Measurements from ENCODE around the gene DUXA. TPM values are rescaled to one million over a fixed set of nuclear protein-coding genes. Genes with fewer than 3 reads are reported as not detected.
"Not testable (repeated sequence)": the region's sequence is repeated elsewhere in the genome, so short reads cannot be mapped to it uniquely, and the experiment has no call there.

Gene DUXA
- polyA plus RNA-seq, 3 donors, result not detected

GRCh38 chr19:57210381-57210780 is 43.1 kb upstream of the DUXA start:
- peaks cover 62 to 90% of the 10 kb centered on the region in 2 donors for H3K36me3 ChIP-seq (replicated peaks in 1 of 2; ENCODE audit: control insufficient read depth in 1 of 2, insufficient read depth in 2 of 2, low read length in 2 of 2)
- peaks cover 51 to 55% of the 10 kb centered on the region in 2 donors for H3K9me3 ChIP-seq (replicated peaks in 1 of 2; ENCODE audit: control insufficient read depth in 1 of 2, insufficient read depth in 1 of 2, low read length in 2 of 2)
- Mint-ChIP-seq H3K36me3 (peaks cover 69 to 88% of the 10 kb centered on the region in 2 donors), H3K27me3 (ENCODE audit: low read depth in 3 of 3) (peaks cover 0 to 1% (median 0%) of the 10 kb centered on the region in 3 donors), H3K4me1 (no peaks in the 10 kb centered on the region), H3K4me3 (no peak overlapping the region), H3K9me3 (peaks cover 28 to 72% (median 49%) of the 10 kb centered on the region in 7 donors), H3K27ac (no peak overlapping the region)
- no peak overlapping the region for H3K27ac ChIP-seq (ENCODE audit: low read depth in 1 of 2, low read length in 2 of 2)
- no peaks in the 10 kb centered on the region for H3K79me2 ChIP-seq (ENCODE audit: insufficient read depth, low read length)
- intact Hi-C loops (cut with micrococcal nuclease), result no loop called here
- no peaks in the 10 kb centered on the region for H4K20me1 ChIP-seq (ENCODE audit: insufficient read depth, low read length)
- H3K4me1 ChIP-seq (ENCODE audit: control insufficient read depth in 1 of 2, insufficient read depth in 2 of 2, low read length in 2 of 2), result no peaks in the 10 kb centered on the region
- no peak for TF ChIP-seq CTCF (IDR thresholded peaks at IDR 0.05)
- no peak overlapping the region for H3K4me3 ChIP-seq (replicated peaks in 1 of 3; ENCODE audit: low read depth in 2 of 3, low read length in 3 of 3)
- WGBS (ENCODE audit: insufficient coverage), result 100% methylated on average over 3 of the region's 4 CpGs
- no peak overlapping the region for H3K9ac ChIP-seq (ENCODE audit: insufficient read depth, low read length, poor library complexity, severe bottlenecking)
- no peak for DNase-seq
- H3K4me2 ChIP-seq (replicated peaks; ENCODE audit: extremely low read depth, low read length, poor library complexity, severe bottlenecking), result no peak overlapping the region
- H2AFZ ChIP-seq (ENCODE audit: insufficient read depth, low read depth, low read length, poor library complexity, severe bottlenecking), result no peak overlapping the region
- no peaks in the 10 kb centered on the region for H3K27me3 ChIP-seq (ENCODE audit: control insufficient read depth in 2 of 2, insufficient read depth in 2 of 2, low read length in 2 of 2)

GRCh38 chr19:57202160-57202559 is 34.9 kb upstream of the DUXA start:
- H3K36me3 Mint-ChIP-seq, result peaks cover 84 to 95% of the 10 kb centered on the region in 2 donors
- H3K4me3 Mint-ChIP-seq, result no peak overlapping the region
- Histone ChIP-seq H3K9me3 (replicated peaks in 1 of 2; ENCODE audit: control insufficient read depth in 1 of 2, insufficient read depth in 1 of 2, low read length in 2 of 2) (peaks cover 28 to 55% of the 10 kb centered on the region in 2 donors), H3K4me2 (replicated peaks; ENCODE audit: extremely low read depth, low read length, poor library complexity, severe bottlenecking) (no peak overlapping the region), H3K27ac (ENCODE audit: low read depth in 1 of 2, low read length in 2 of 2) (no peak overlapping the region), H3K27me3 (ENCODE audit: control insufficient read depth in 2 of 2, insufficient read depth in 2 of 2, low read length in 2 of 2) (no peaks in the 10 kb centered on the region), H3K79me2 (ENCODE audit: insufficient read depth, low read length) (peaks cover 41% of the 10 kb centered on the region), H3K4me1 (ENCODE audit: control insufficient read depth in 1 of 2, insufficient read depth in 2 of 2, low read length in 2 of 2) (no peaks in the 10 kb centered on the region), H3K9ac (ENCODE audit: insufficient read depth, low read length, poor library complexity, severe bottlenecking) (no peak overlapping the region), H3K36me3 (replicated peaks in 1 of 2; ENCODE audit: control insufficient read depth in 1 of 2, insufficient read depth in 2 of 2, low read length in 2 of 2) (peaks cover 52 to 97% of the 10 kb centered on the region in 2 donors), H4K20me1 (ENCODE audit: insufficient read depth, low read length) (no peaks in the 10 kb centered on the region), H3K4me3 (replicated peaks in 1 of 3; ENCODE audit: low read depth in 2 of 3, low read length in 3 of 3) (no peak overlapping the region), H2AFZ (ENCODE audit: insufficient read depth, low read depth, low read length, poor library complexity, severe bottlenecking) (no peak overlapping the region)
- peaks cover 30 to 82% (median 59%) of the 10 kb centered on the region in 7 donors for H3K9me3 Mint-ChIP-seq
- no peak for DNase-seq
- TF ChIP-seq CTCF (IDR thresholded peaks at IDR 0.05), result no peak
- WGBS (ENCODE audit: insufficient coverage), result no CpG with 5 or more reads among the region's 5 CpGs
- H3K27ac Mint-ChIP-seq, result no peak overlapping the region
- H3K27me3 Mint-ChIP-seq (ENCODE audit: low read depth in 3 of 3), result peaks cover 1 to 2% (median 1%) of the 10 kb centered on the region in 3 donors
- no peaks in the 10 kb centered on the region for H3K4me1 Mint-ChIP-seq
- intact Hi-C loops (cut with micrococcal nuclease), result no loop called here

GRCh38 chr19:57197874-57198273 is 30.6 kb upstream of the DUXA start:
- H3K9me3 Mint-ChIP-seq, result peaks cover 21 to 82% (median 43%) of the 10 kb centered on the region in 7 donors

More at GRCh38 chr19:57197874-57198273, 30.6 kb upstream of the DUXA start:
- H4K20me1 ChIP-seq (ENCODE audit: insufficient read depth, low read length); H3K4me1 Mint-ChIP-seq; H3K4me3 ChIP-seq (replicated peaks in 1 of 3; ENCODE audit: low read depth in 2 of 3, low read length in 3 of 3); H2AFZ ChIP-seq (ENCODE audit: insufficient read depth, low read depth, low read length, poor library complexity, severe bottlenecking); intact Hi-C loops (cut with micrococcal nuclease); H3K27ac ChIP-seq (ENCODE audit: low read depth in 1 of 2, low read length in 2 of 2); H3K27me3 ChIP-seq (ENCODE audit: control insufficient read depth in 2 of 2, insufficient read depth in 2 of 2, low read length in 2 of 2); H3K4me2 ChIP-seq (replicated peaks; ENCODE audit: extremely low read depth, low read length, poor library complexity, severe bottlenecking); H3K4me3 Mint-ChIP-seq; H3K27ac Mint-ChIP-seq; H3K9ac ChIP-seq (ENCODE audit: insufficient read depth, low read length, poor library complexity, severe bottlenecking); H3K27me3 Mint-ChIP-seq (ENCODE audit: low read depth in 3 of 3); H3K4me1 ChIP-seq (ENCODE audit: control insufficient read depth in 1 of 2, insufficient read depth in 2 of 2, low read length in 2 of 2); DNase-seq: not testable (repeated sequence)
- H3K36me3 Mint-ChIP-seq, result peaks cover 92 to 97% of the 10 kb centered on the region in 2 donors
- WGBS (ENCODE audit: insufficient coverage), result 95% methylated on average over 2 of the region's 6 CpGs
- H3K9me3 ChIP-seq (replicated peaks in 1 of 2; ENCODE audit: control insufficient read depth in 1 of 2, insufficient read depth in 1 of 2, low read length in 2 of 2), result peaks cover 21 to 34% of the 10 kb centered on the region in 2 donors
- H3K36me3 ChIP-seq (replicated peaks in 1 of 2; ENCODE audit: control insufficient read depth in 1 of 2, insufficient read depth in 2 of 2, low read length in 2 of 2), result peaks cover 57 to 97% of the 10 kb centered on the region in 2 donors
- H3K79me2 ChIP-seq (ENCODE audit: insufficient read depth, low read length), result peaks cover 33% of the 10 kb centered on the region
